SK-N-SH (cell line): ENCODE measurements around the gene SLC36A4. TPM values are rescaled to one million over a fixed set of nuclear protein-coding genes. Genes with fewer than 3 reads are reported as not detected.

Experiments
- CTCF ChIA-PET: fragments of 300-600, 350-600 bp; formaldehyde crosslinking; extraction: SDS; loops from one replicate; lab custom pipeline; 2021; lab: Yijun Ruan, JAX
- POLR2A ChIA-PET: fragments of 350-600 bp; sonication (Branson Sonifier 250); formaldehyde crosslinking; extraction: SDS; loops from one replicate; lab custom pipeline; 2020; ENCODE audit warnings: antibody characterized with exemption, inconsistent platforms; lab: Yijun Ruan, JAX
- DNase-seq: peaks from one replicate; pipeline ENCODE4 v3.0.0; 2012
- H2AFZ ChIP-seq: fragments of 200-600 bp; sonication (generic); 2 replicates; pipeline ENCODE4 v1.8.1; 2016; ENCODE audit warnings: antibody characterized with exemption, mild to moderate bottlenecking, low read depth
- H3F3A ChIP-seq: fragments of 200-600 bp; sonication (generic); replicated peaks from 2 replicates; pipeline ENCODE3; 2016; ENCODE audit warnings: antibody characterized with exemption, mild to moderate bottlenecking; ENCODE audit not compliant: insufficient read depth
- H3K27ac ChIP-seq, 2 experiments: fragments of 200-500 bp in 1 of 2; fragments of 200-600 bp in 1 of 2; sonication (Bioruptor generic) in 1 of 2; sonication (generic), shearing (Covaris generic) in 1 of 2; 2 replicates each; pipeline versions ENCODE4 v1.5.1 to v1.6.1; 2014 to 2016; ENCODE audit warnings: low read depth in 2 of 2, inconsistent platforms in 1 of 2, low read length in 1 of 2, mild to moderate bottlenecking in 1 of 2, mixed read lengths in 1 of 2
- H3K27me3 ChIP-seq: fragments of 200-600 bp; sonication (generic), shearing (Covaris generic); 2 replicates; pipeline ENCODE4 v1.6.1; 2016; ENCODE audit warnings: mixed run types; ENCODE audit not compliant: insufficient read depth
- H3K36me3 ChIP-seq, 2 experiments: fragments of 200-500 bp in 1 of 2; fragments of 200-600 bp in 1 of 2; sonication (Bioruptor generic) in 1 of 2; sonication (generic) in 1 of 2; replicated peaks in 1 of 2; 2 replicates each; pipeline versions ENCODE3 to v1.5.1; 2014 to 2016; ENCODE audit warnings: low read length in 1 of 2, mild to moderate bottlenecking in 1 of 2; ENCODE audit not compliant: insufficient read depth in 2 of 2, control insufficient read depth in 1 of 2
- H3K4me1 ChIP-seq, 2 experiments: fragments of 200-500 bp in 1 of 2; fragments of 200-600 bp in 1 of 2; sonication (Bioruptor generic) in 1 of 2; sonication (generic), shearing (Covaris generic) in 1 of 2; 2 replicates each; pipeline versions ENCODE4 v1.5.1 to v1.6.1; 2014 to 2016; ENCODE audit warnings: low read depth in 1 of 2, low read length in 1 of 2, mixed run types in 1 of 2; ENCODE audit not compliant: insufficient read depth in 2 of 2, control insufficient read depth in 1 of 2
- H3K4me2 ChIP-seq: fragments of 200-600 bp; sonication (generic), shearing (Covaris generic); 2 replicates; pipeline ENCODE4 v1.6.1; 2017; ENCODE audit warnings: mixed run types
- H3K4me3 ChIP-seq, 2 experiments: fragments of 200-500 bp in 1 of 2; fragments of 200-600 bp in 1 of 2; sonication (Bioruptor generic) in 1 of 2; sonication (generic), shearing (Covaris generic) in 1 of 2; 2 replicates each; pipeline versions ENCODE4 v1.5.1 to v1.8.1; 2014 to 2016; ENCODE audit warnings: low read depth in 2 of 2, inconsistent platforms in 1 of 2, low read length in 1 of 2, mild to moderate bottlenecking in 1 of 2, mixed read lengths in 1 of 2, moderate library complexity in 1 of 2
- H3K79me2 ChIP-seq: fragments of 200-600 bp; sonication (generic); 2 replicates; pipeline ENCODE4 v1.8.1; 2017; ENCODE audit warnings: mild to moderate bottlenecking; ENCODE audit not compliant: insufficient read depth
- H3K9ac ChIP-seq: fragments of 200-600 bp; sonication (generic); 2 replicates; pipeline ENCODE4 v1.6.1; 2017; ENCODE audit warnings: mixed run types
- H3K9me2 ChIP-seq: fragments of 200-600 bp; sonication (generic); 2 replicates; pipeline ENCODE4 v1.6.1; 2017; ENCODE audit warnings: mixed run types
- H3K9me3 ChIP-seq: fragments of 200-600 bp; sonication (generic); 2 replicates; pipeline ENCODE4 v1.6.1; 2017; ENCODE audit warnings: mixed run types, mild to moderate bottlenecking, moderate library complexity
- H4K20me1 ChIP-seq: fragments of 200-600 bp; sonication (generic); 2 replicates; pipeline ENCODE4 v1.6.1; 2017; ENCODE audit warnings: mild to moderate bottlenecking, mixed run types; ENCODE audit not compliant: insufficient read depth
- CHD2 ChIP-seq: fragments of 150-350 bp; IDR thresholded peaks from 2 replicates; pipeline ENCODE4 v1.6.1; 2018; ENCODE audit warnings: low read length; ENCODE audit not compliant: partially characterized antibody
- EP300 ChIP-seq, 2 experiments: IDR thresholded peaks; 2 replicates each; pipeline versions ENCODE4 v1.4.0 to v1.6.1; 2012; ENCODE audit warnings: borderline replicate concordance in 1 of 2, low read depth in 1 of 2, low read length in 1 of 2
- EZH2phosphoT487 ChIP-seq: fragments of 200-600 bp; sonication (generic); IDR thresholded peaks from 2 replicates; pipeline ENCODE4 v1.6.1; 2017; ENCODE audit warnings: low read depth, mixed run types, mild to moderate bottlenecking, antibody characterized with exemption, moderate library complexity, borderline replicate concordance
- GATA2 ChIP-seq: sonication (generic); formaldehyde crosslinking; IDR thresholded peaks from 2 replicates; pipeline ENCODE4 v1.5.0; 2020; ENCODE audit warnings: mild to moderate bottlenecking, missing genetic modification reagents
- IRF3 ChIP-seq: fragments of 150-350 bp; IDR thresholded peaks from 2 replicates; pipeline ENCODE4 v1.6.1; 2016; ENCODE audit warnings: mild to moderate bottlenecking, low read depth, low read length
- MEF2A ChIP-seq: IDR thresholded peaks from 2 replicates; pipeline ENCODE4 v1.4.0; 2012; ENCODE audit warnings: low read depth, borderline replicate concordance
- MXI1 ChIP-seq: IDR thresholded peaks from 2 replicates; pipeline ENCODE4 v1.6.1; 2012; ENCODE audit warnings: mild to moderate bottlenecking, low read depth, low read length, improper control_type of control experiment
- NFIC ChIP-seq: IDR thresholded peaks from 2 replicates; pipeline ENCODE4 v1.4.0; 2012; ENCODE audit warnings: borderline replicate concordance
- PBX3 ChIP-seq: IDR thresholded peaks from 2 replicates; pipeline ENCODE4; 2012
- POLR2AphosphoS5 ChIP-seq: IDR thresholded peaks from 2 replicates; pipeline ENCODE4 v1.6.1; 2012; ENCODE audit warnings: low read depth, low read length
- REST ChIP-seq: IDR thresholded peaks from 2 replicates; pipeline ENCODE4 v1.6.1; 2012; ENCODE audit warnings: mild to moderate bottlenecking, low read depth, low read length, moderate library complexity
- RFX5 ChIP-seq: IDR thresholded peaks from 2 replicates; pipeline ENCODE4 v1.6.1; 2012; ENCODE audit warnings: mild to moderate bottlenecking, improper control_type of control experiment, low read length
- TAF1 ChIP-seq: IDR thresholded peaks from 2 replicates; pipeline ENCODE4 v1.6.1; 2012; ENCODE audit warnings: low read depth, mild to moderate bottlenecking, low read length, moderate library complexity, borderline replicate concordance
- USF1 ChIP-seq: IDR thresholded peaks from 2 replicates; pipeline ENCODE4 v1.4.0; 2012; ENCODE audit warnings: low read depth, borderline replicate concordance
- YY1 ChIP-seq: IDR thresholded peaks from 2 replicates; pipeline ENCODE4 v1.4.0; 2012; ENCODE audit warnings: low read depth, mild to moderate bottlenecking
- WGBS: methylation state at CpG from one replicate; pipeline ENCODE4 v1.1.6; 2017; ENCODE audit warnings: low lambda C conversion rate; 5-methylcytosine and 5-hydroxymethylcytosine counted together
- polyA plus RNA-seq, 3 experiments: library from polyadenylated mRNA; depleted of rRNA; stranded (reverse); fragments of >200 nt; gene quantifications; 2 replicates each; pipeline ENCODE4 v1.2.3, GENCODE V29; 2012

Gene SLC36A4
- polyA plus RNA-seq, 1 of the 3 experiments (the other 2 are of a cell fraction), result 9.7 TPM

- H3F3A ChIP-seq, result no peaks in the 10 kb centered on the region
- no peaks in the 10 kb centered on the region for H3K9me2 ChIP-seq
- no peak overlapping the region for H3K4me3 ChIP-seq
- no peak overlapping the region for H3K4me2 ChIP-seq
- peaks cover 0 to 6% of the 10 kb centered on the region in 2 experiments; a peak in 1 of 4 replicates for H3K4me1 ChIP-seq
- H3K9ac ChIP-seq, result no peak overlapping the region
- CTCF ChIA-PET, result interaction anchor here (0.7 to 1.0 kb wide), 2 partner anchors 14 to 93 kb away, joined by 3 read pairs; no protein-coding TSS in a partner anchor
- no peaks in the 10 kb centered on the region for H4K20me1 ChIP-seq
- no peaks in the 10 kb centered on the region for H3K9me3 ChIP-seq
- no peaks in the 10 kb centered on the region for H3K27me3 ChIP-seq
- H3K36me3 ChIP-seq, result no peaks in the 10 kb centered on the region
- TF ChIP-seq YY1, result no peak
- no peak for TF ChIP-seq POLR2AphosphoS5
- TF ChIP-seq REST, result no peak
- no peak for TF ChIP-seq EP300 (IDR thresholded peaks at IDR 0.05; ENCODE audit: borderline replicate concordance in 1 of 2, low read depth in 1 of 2, low read length in 1 of 2)
- no peak for TF ChIP-seq CHD2
- TF ChIP-seq GATA2 (CRISPR knock-in tag), result no peak
- no peak for TF ChIP-seq NFIC
- no peak for TF ChIP-seq RFX5
- TF ChIP-seq MEF2A, result no peak
- TF ChIP-seq TAF1, result no peak
- TF ChIP-seq PBX3, result no peak
- no peak for TF ChIP-seq IRF3
- no peak for TF ChIP-seq USF1
- no peak for TF ChIP-seq MXI1
- TF ChIP-seq EZH2phosphoT487, result no peak
- TF ChIP-seq, all 33 proteins: peak for 0
- 79% methylated on average over 1 of the region's 1 CpG for WGBS
- Histone ChIP-seq H3K79me2 (no peaks in the 10 kb centered on the region), H3K27ac (no peak overlapping the region), H2AFZ (no peak overlapping the region)
- DNase-seq, result no peak
- POLR2A ChIA-PET, result no interaction called here
Measured at GRCh38 chr11:93132836-93133235, 65.0 kb downstream of the SLC36A4 start.
